Right lobe of liver (tissue), 4 donors: ENCODE data around the gene FLVCR2.

Experiments used
- POLR2A ChIP-seq: fragments of 450-650 bp; IDR thresholded peaks from one replicate; pipeline ENCODE4 v1.6.1; 2017; ENCODE audit warnings: antibody characterized with exemption, mild to moderate bottlenecking
- TF ChIP-seq, protein P1 (sequence below), 4 donors: fragments of 200-600 bp in 3 of 4; fragments of 450-650 bp in 1 of 4; IDR thresholded peaks; one replicate each; pipeline versions ENCODE4 v1.5.1 to v1.8.0; 2016 to 2022; ENCODE audit warnings: antibody characterized with exemption in 4 of 4, mild to moderate bottlenecking in 2 of 4
- donor health status: DM: no; HTN: no; CAD: no.
- donor health status: DM: no; HTN: no; CAD: no.
- donor health status: DM: no; HTN: yes; CAD: no.

DNA sequence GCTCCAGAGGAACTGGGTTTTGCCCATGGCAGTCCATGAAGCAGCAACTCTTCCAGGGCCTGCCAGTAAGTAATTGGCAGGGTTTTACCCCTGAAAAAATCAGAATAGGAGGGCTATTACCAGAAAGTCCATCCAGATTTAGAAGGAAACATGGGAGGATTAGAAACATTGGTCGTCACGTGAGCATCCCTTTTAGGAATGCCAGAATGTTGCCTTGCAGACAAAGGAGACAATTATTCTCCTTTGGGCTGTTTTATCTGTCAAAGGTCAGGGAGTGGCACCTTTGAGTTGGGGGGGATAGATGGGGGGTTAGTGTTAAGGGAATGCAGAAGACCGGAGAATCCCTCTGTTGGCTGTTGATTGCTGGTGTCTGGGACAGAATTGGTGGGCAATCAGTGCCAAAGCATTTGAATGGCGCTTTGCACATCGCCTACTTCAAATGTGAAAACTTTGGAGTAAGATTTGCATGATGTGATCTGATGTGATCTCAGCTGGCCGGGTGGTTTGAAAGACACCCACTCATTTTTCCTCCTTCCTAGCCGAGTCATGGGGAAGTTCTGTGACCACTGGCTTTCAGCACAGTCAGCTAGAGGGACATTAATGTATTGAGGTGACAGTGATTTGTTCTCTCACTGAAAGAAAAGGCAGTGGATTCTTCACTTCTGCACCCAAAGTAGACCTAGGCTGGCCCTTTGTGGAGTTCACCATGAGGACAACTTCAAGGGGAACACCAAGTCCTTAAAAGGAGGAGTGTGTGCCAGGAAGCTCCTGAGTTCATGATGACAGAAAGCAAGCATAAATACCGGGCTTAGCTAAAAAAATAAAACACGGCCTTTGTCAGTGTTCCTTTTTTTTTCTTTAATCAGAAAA, 31.4 kb downstream of the FLVCR2 start:
- TF ChIP-seq, protein P1, sequence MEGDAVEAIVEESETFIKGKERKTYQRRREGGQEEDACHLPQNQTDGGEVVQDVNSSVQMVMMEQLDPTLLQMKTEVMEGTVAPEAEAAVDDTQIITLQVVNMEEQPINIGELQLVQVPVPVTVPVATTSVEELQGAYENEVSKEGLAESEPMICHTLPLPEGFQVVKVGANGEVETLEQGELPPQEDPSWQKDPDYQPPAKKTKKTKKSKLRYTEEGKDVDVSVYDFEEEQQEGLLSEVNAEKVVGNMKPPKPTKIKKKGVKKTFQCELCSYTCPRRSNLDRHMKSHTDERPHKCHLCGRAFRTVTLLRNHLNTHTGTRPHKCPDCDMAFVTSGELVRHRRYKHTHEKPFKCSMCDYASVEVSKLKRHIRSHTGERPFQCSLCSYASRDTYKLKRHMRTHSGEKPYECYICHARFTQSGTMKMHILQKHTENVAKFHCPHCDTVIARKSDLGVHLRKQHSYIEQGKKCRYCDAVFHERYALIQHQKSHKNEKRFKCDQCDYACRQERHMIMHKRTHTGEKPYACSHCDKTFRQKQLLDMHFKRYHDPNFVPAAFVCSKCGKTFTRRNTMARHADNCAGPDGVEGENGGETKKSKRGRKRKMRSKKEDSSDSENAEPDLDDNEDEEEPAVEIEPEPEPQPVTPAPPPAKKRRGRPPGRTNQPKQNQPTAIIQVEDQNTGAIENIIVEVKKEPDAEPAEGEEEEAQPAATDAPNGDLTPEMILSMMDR (IDR thresholded peaks at IDR 0.05), result no peak
- TF ChIP-seq POLR2A, result no peak
